Kidney epithelial cell (primary cell): ENCODE data around the gene ZNF18. TPM values are rescaled to one million over a fixed set of nuclear protein-coding genes. Genes with fewer than 3 reads are reported as not detected.
A peak's percentile ranks its signal among the peaks of the same experiment; 100 is the strongest.

Experiments used
- DNase-seq: peaks from one replicate; pipeline ENCODE4 v3.0.0-alpha.2; 2010; ENCODE audit warnings: low read depth
- H3K27me3 ChIP-seq: 2 replicates; pipeline ENCODE4 v1.6.0; 2011; ENCODE audit warnings: low read length; ENCODE audit not compliant: control insufficient read depth, insufficient read depth
- H3K36me3 ChIP-seq: 2 replicates; pipeline ENCODE4 v1.5.1; 2011; ENCODE audit warnings: low read length; ENCODE audit not compliant: control insufficient read depth, insufficient read depth
- H3K4me3 ChIP-seq: 2 replicates; pipeline ENCODE4 v1.5.1; 2011; ENCODE audit warnings: low read depth, mild to moderate bottlenecking, control low read depth, low read length
- total RNA-seq: library from RNA; depleted of rRNA; stranded (reverse); fragments of >200 nt; gene quantifications from 2 replicates; pipeline ENCODE4 v1.2.3, GENCODE V29; 2015
- TF ChIP-seq, protein P1 (sequence below): IDR thresholded peaks from 2 replicates; pipeline ENCODE4 v1.5.1; 2011; ENCODE audit warnings: mild to moderate bottlenecking, moderate library complexity, low read length, control low read depth, inconsistent platforms; ENCODE audit not compliant: insufficient read depth, poor library complexity, severe bottlenecking

Gene ZNF18
- total RNA-seq, 1 donor from 2014 or later: 7.5 TPM

DNA sequence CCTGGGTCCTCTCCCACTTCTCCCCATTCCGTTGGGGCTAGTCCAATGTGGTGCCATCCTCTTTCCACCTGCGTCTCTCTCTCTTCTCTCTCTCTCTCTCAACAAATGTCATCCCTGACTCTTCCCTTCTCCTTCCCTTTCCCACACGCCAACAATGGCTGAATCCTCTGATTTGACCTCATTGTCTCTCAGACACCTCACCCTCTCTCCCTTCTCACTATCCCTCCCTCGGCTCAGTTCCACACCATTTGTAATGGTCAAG is 628 bp upstream of the ZNF18 start:
- Histone ChIP-seq H3K36me3 (no peaks in the 10 kb centered on the region), H3K27me3 (no peaks in the 10 kb centered on the region), H3K4me3 (peak overlapping the region; percentile 68)
- no peak for DNase-seq
- TF ChIP-seq, protein P1, sequence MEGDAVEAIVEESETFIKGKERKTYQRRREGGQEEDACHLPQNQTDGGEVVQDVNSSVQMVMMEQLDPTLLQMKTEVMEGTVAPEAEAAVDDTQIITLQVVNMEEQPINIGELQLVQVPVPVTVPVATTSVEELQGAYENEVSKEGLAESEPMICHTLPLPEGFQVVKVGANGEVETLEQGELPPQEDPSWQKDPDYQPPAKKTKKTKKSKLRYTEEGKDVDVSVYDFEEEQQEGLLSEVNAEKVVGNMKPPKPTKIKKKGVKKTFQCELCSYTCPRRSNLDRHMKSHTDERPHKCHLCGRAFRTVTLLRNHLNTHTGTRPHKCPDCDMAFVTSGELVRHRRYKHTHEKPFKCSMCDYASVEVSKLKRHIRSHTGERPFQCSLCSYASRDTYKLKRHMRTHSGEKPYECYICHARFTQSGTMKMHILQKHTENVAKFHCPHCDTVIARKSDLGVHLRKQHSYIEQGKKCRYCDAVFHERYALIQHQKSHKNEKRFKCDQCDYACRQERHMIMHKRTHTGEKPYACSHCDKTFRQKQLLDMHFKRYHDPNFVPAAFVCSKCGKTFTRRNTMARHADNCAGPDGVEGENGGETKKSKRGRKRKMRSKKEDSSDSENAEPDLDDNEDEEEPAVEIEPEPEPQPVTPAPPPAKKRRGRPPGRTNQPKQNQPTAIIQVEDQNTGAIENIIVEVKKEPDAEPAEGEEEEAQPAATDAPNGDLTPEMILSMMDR: no peak

DNA sequence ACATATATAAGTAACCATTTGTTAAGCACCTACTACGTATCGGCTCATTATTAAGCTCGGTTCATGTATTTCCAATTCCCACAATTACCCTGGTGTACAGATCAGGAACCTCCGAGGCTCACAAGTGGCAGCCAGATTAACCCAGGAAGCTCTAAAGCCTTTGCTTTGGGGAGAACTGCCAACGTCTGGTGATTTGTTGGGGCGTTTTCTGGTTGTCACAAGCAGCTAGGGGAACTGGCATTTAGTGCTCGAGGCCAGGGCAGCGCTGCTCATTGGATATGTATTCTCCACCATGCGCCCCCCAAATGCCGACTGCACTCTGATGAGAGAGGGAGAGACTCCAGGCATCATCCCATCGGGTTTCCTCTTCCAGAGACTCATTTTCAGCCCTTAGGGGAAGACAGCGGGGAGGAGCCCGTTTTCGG is 541 bp downstream of the ZNF18 start:
- no peak for DNase-seq
- TF ChIP-seq, protein P1: peak; percentile 1
- Histone ChIP-seq H3K4me3 (peak overlapping the region; percentile 68), H3K27me3 (no peaks in the 10 kb centered on the region), H3K36me3 (no peaks in the 10 kb centered on the region)

DNA sequence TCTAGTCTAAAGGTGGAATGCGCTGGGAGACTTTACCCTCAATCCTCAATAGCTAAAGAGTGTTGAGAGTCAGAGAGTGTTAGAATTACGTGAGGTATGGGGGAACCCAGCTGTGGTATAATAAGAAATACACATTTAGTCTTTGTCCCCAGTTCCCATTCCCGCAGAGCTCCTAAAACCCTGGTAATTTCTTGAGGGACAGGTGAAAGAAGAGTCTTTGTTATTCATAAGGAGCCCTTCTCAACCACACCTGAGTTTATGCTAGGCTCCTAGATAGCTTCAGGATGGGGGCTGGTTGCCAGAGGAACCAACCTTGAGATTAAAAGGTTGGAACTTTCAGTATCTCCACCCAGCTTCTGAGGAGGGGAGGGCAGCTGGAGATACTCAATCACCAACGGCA is 5.8 kb downstream of the ZNF18 start:
- TF ChIP-seq, protein P1: no peak
- Histone ChIP-seq H3K36me3 (peaks cover 2% of the 10 kb centered on the region), H3K27me3 (no peaks in the 10 kb centered on the region), H3K4me3 (no peak overlapping the region)
- no peak for DNase-seq

DNA sequence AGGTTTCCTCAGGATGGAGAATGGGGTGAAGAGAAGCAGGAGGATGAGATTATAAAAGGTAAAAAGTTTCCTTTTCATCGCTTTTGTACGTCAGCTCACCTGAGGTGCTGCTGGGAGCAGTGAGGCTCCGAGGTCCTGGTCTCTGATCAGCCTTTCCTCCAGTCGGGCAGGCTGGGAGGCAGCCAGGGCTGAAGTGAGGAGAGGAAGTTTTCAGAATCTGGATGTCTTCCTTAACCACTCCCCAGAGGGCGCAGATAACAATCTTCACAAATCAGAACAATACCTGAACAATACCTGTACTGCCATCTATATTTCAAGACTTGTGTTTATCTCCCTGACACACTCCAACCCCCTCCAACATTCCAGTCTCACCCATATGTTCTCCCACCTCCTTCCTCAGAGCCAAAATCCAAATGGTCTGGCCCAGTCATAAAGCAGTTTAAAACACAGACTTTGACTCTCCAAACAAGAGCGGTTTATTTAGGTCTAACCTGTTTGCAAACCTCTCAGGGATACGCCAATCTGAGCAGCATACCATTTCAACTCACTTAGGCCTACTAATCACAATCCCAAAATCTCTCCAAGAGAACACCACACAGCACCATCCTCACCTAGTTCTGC is 6.8 kb downstream of the ZNF18 start:
- no peak for DNase-seq
- Histone ChIP-seq H3K27me3 (no peaks in the 10 kb centered on the region), H3K4me3 (no peak overlapping the region), H3K36me3 (peaks cover 2% of the 10 kb centered on the region)
- TF ChIP-seq, protein P1: no peak

DNA sequence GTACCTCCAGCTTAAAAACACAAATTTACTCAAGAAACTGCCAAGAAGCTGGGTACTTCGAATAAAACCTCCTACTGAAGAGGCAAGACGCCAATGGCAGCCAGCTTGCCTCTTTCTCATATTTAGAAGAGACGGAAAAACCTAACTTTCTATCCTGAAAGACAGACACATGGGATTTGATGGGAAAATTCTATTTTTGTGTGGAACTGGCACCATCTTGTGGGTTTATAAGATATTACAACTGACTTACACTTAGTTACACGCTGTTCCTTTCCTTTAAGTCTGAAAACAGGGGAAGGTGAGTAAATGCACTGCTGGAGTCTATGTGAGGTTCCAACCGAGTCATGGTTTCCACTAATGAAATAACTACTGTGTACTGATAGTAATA is 10.3 kb downstream of the ZNF18 start:
- TF ChIP-seq, protein P1: peak; percentile 39
- no peak for DNase-seq
- H3K4me3 ChIP-seq: no peak overlapping the region
- no peaks in the 10 kb centered on the region for H3K27me3 ChIP-seq
- H3K36me3 ChIP-seq: peaks cover 2% of the 10 kb centered on the region

DNA sequence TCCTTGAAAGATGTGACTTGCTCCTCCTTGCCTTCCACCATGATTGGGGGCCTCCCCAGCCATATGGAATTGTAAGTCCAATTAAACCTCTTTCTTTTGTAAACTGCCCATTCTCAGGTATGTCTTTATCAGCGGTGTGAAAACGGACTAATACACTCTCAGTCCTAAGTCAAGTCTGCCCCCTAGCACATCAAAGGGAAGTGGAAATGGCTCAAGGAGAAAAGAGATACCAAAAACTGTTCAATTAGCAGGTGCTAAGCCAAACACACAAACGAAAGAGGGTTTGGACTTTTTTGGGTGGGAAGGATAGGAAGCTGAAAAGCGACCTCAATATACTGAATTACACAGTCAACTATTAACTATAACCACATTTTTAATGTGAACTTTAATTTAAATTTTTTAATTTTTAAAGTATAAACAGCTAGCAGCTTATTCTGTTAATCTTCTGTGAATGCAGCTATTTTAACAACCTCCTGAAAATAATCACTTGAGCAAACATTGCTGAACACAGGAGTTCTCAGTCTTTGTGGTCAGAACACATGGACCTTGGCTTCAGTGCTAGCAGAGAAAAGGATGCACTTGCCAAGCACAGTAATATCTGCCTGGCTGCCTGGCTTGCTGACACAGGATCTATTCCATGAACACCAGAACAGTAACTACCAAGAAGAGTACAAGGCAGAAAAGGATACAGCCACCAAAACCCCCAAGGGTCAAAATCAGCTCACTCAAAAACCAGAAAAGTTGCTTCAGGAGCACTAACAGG is 10.9 kb downstream of the ZNF18 start:
- Histone ChIP-seq H3K4me3 (no peak overlapping the region), H3K27me3 (no peaks in the 10 kb centered on the region), H3K36me3 (peaks cover 2% of the 10 kb centered on the region)
- TF ChIP-seq, protein P1: no peak
- DNase-seq: no peak
